GM23338 (cell line): ENCODE results near the gene MPRIP. TPM values are rescaled to one million over a fixed set of nuclear protein-coding genes. Genes with fewer than 3 reads are reported as not detected.

Source experiments
- ATAC-seq: fragments of 200-7000 bp; cut with Tn5 transposase; 3 replicates; pipeline ENCODE4 v1.9.1; 2020
- DNase-seq: peaks from one replicate; pipeline ENCODE4 v3.0.0-alpha.2; 2015; ENCODE audit warnings: low spot score
- H2AFZ ChIP-seq: fragments of 200-600 bp; sonication (generic); 2 replicates; pipeline ENCODE4 v1.8.0; 2016; ENCODE audit warnings: antibody characterized with exemption, mild to moderate bottlenecking, moderate library complexity
- H3F3A ChIP-seq: fragments of 200-600 bp; sonication (generic); replicated peaks from 2 replicates; pipeline ENCODE4 v1.8.0; 2017; ENCODE audit warnings: antibody characterized with exemption, mixed run types, low read depth
- H3K27ac ChIP-seq: fragments of 200-600 bp; sonication (generic); 2 replicates; pipeline ENCODE4 v1.6.1; 2016; ENCODE audit warnings: low read depth
- H3K27me3 ChIP-seq: fragments of 200-600 bp; sonication (generic); 2 replicates; pipeline ENCODE4 v1.8.0; 2016; ENCODE audit warnings: mild to moderate bottlenecking, mixed run types, moderate library complexity; ENCODE audit not compliant: insufficient read depth
- H3K36me3 ChIP-seq: fragments of 200-600 bp; sonication (generic); 2 replicates; pipeline ENCODE4 v1.8.0; 2016; ENCODE audit warnings: mild to moderate bottlenecking; ENCODE audit not compliant: insufficient read depth
- H3K4me1 ChIP-seq: fragments of 200-600 bp; sonication (generic); 2 replicates; pipeline ENCODE4 v1.8.0; 2016; ENCODE audit warnings: mild to moderate bottlenecking, moderate library complexity; ENCODE audit not compliant: insufficient read depth
- H3K4me2 ChIP-seq: fragments of 200-600 bp; sonication (generic); 2 replicates; pipeline ENCODE4 v1.7.1; 2017; ENCODE audit warnings: mixed run types
- H3K4me3 ChIP-seq: fragments of 200-600 bp; sonication (generic); 2 replicates; pipeline ENCODE4 v1.6.1; 2016; ENCODE audit warnings: mixed run types
- H3K79me2 ChIP-seq: fragments of 200-600 bp; sonication (generic); replicated peaks from 2 replicates; pipeline ENCODE4 v1.8.0; 2017; ENCODE audit warnings: mild to moderate bottlenecking; ENCODE audit not compliant: insufficient read depth
- H3K9me2 ChIP-seq: fragments of 200-600 bp; sonication (generic); 2 replicates; pipeline ENCODE4 v1.8.0; 2017; ENCODE audit not compliant: insufficient read depth
- H4K20me1 ChIP-seq: fragments of 200-600 bp; sonication (generic); replicated peaks from 2 replicates; pipeline ENCODE4 v1.8.0; 2017; ENCODE audit warnings: mild to moderate bottlenecking; ENCODE audit not compliant: insufficient read depth
- H3K27ac Mint-ChIP-seq: 2 replicates; pipeline ENCODE4 v1.8.0; 2020; ENCODE audit warnings: inconsistent platforms, mild to moderate bottlenecking, moderate library complexity, mixed read lengths
- H3K27me3 Mint-ChIP-seq: 3 replicates; pipeline ENCODE4 v1.8.0; 2022; ENCODE audit warnings: low read depth, mild to moderate bottlenecking, moderate library complexity, mixed read lengths, inconsistent platforms; ENCODE audit not compliant: insufficient read depth, poor library complexity
- H3K36me3 Mint-ChIP-seq: 3 replicates; pipeline ENCODE4 v1.8.0; 2021; ENCODE audit warnings: low read depth, mild to moderate bottlenecking, inconsistent platforms, moderate library complexity, mixed read lengths
- H3K4me1 Mint-ChIP-seq: 3 replicates; pipeline ENCODE4 v1.8.0; 2020; ENCODE audit warnings: mild to moderate bottlenecking, inconsistent platforms, mixed read lengths
- H3K4me3 Mint-ChIP-seq: 3 replicates; pipeline ENCODE4 v1.8.0; 2021; ENCODE audit warnings: moderate library complexity, mild to moderate bottlenecking, inconsistent platforms, mixed read lengths
- H3K9me3 Mint-ChIP-seq: 3 replicates; pipeline ENCODE4 v1.8.0; 2020; ENCODE audit warnings: moderate library complexity, mild to moderate bottlenecking, inconsistent platforms, mixed read lengths
- CREB1 ChIP-seq: fragments of 250-450 bp; sonication (Bioruptor Pico); IDR thresholded peaks from 2 replicates; pipeline ENCODE4 v1.5.0; 2020; ENCODE audit warnings: low read depth, mild to moderate bottlenecking, moderate library complexity
- CTCF ChIP-seq, 2 experiments: fragments of 200-600 bp in 1 of 2; sonication (generic) in 1 of 2; conservative IDR thresholded peaks; 2 replicates each; pipeline versions ENCODE4 v1.5.1 to v1.6.1; 2016 to 2017; ENCODE audit warnings: antibody characterized with exemption in 2 of 2, low read depth in 2 of 2, mild to moderate bottlenecking in 2 of 2, moderate library complexity in 1 of 2
- ETS1 ChIP-seq: IDR thresholded peaks from 2 replicates; pipeline ENCODE4 v1.6.1; 2016; ENCODE audit warnings: antibody characterized with exemption
- EZH2 ChIP-seq: fragments of 200-600 bp; sonication (generic); IDR thresholded peaks from one replicate; pipeline ENCODE4 v1.8.0; 2017; ENCODE audit warnings: antibody characterized with exemption, mild to moderate bottlenecking, low read depth; ENCODE audit not compliant: unreplicated experiment
- EZH2phosphoT487 ChIP-seq: fragments of 200-600 bp; sonication (generic); IDR thresholded peaks from one replicate; pipeline ENCODE4 v1.8.1; 2018; ENCODE audit warnings: antibody characterized with exemption; ENCODE audit not compliant: unreplicated experiment
- JUNB ChIP-seq: IDR thresholded peaks from one replicate; pipeline ENCODE4 v1.6.1; 2016; ENCODE audit warnings: antibody characterized with exemption; ENCODE audit not compliant: unreplicated experiment
- NANOG ChIP-seq: IDR thresholded peaks from 2 replicates; pipeline ENCODE4 v1.6.1; 2016; ENCODE audit warnings: antibody characterized with exemption, borderline replicate concordance
- POLR2AphosphoS5 ChIP-seq: IDR thresholded peaks from 2 replicates; pipeline ENCODE4 v1.6.1; 2016; ENCODE audit warnings: antibody characterized with exemption, low read depth
- REST ChIP-seq: IDR thresholded peaks from one replicate; pipeline ENCODE4 v1.6.1; 2018; ENCODE audit warnings: antibody characterized with exemption; ENCODE audit not compliant: unreplicated experiment
- STAT1 ChIP-seq: IDR thresholded peaks from one replicate; pipeline ENCODE4 v1.6.1; 2016; ENCODE audit warnings: antibody characterized with exemption; ENCODE audit not compliant: unreplicated experiment
- ZNF114 ChIP-seq: fragments of 250-450 bp; sonication (Bioruptor Pico); IDR thresholded peaks from 2 replicates; pipeline ENCODE4 v1.5.0; 2020; ENCODE audit warnings: mild to moderate bottlenecking, moderate library complexity
- ZNF331 ChIP-seq: fragments of 250-450 bp; sonication (Bioruptor Pico); IDR thresholded peaks from 2 replicates; pipeline ENCODE4 v1.5.0; 2020; ENCODE audit warnings: low read depth, mild to moderate bottlenecking, moderate library complexity
- ZNF462 ChIP-seq: fragments of 250-450 bp; sonication (Bioruptor Pico); IDR thresholded peaks from 2 replicates; pipeline ENCODE4 v1.5.0; 2020; ENCODE audit warnings: mild to moderate bottlenecking, moderate library complexity
- polyA plus RNA-seq: library from polyadenylated mRNA; unstranded; fragments of >200 nt; fragmentation: Nextera tagmentation; extraction: Ambion mirVana; gene quantifications from 2 replicates; pipeline ENCODE4 v1.2.1, GENCODE V29; 2016
- total RNA-seq: library from RNA; depleted of rRNA; stranded (reverse); fragments of >200 nt; shearing (Covaris generic); gene quantifications from 2 replicates; pipeline ENCODE4 v1.2.3, GENCODE V29; 2014

MPRIP gene
- total and polyA plus RNA-seq, 2 experiments from 2014 or later = 39.3 to 113 TPM

GRCh38 chr17:17186551-17187505 is 144.6 kb downstream of the MPRIP start:
- no peak for DNase-seq
- H3K9me3 Mint-ChIP-seq = no peaks in the 10 kb centered on the region

More at GRCh38 chr17:17186551-17187505, 144.6 kb downstream of the MPRIP start:
- Histone ChIP-seq H3K4me3 (no peak overlapping the region), H3K4me1 (no peaks in the 10 kb centered on the region), H4K20me1 (no peaks in the 10 kb centered on the region), H3K4me2 (no peak overlapping the region), H3K36me3 (no peaks in the 10 kb centered on the region), H3K9me2 (no peaks in the 10 kb centered on the region), H2AFZ (no peak overlapping the region), H3F3A (no peaks in the 10 kb centered on the region), H3K27me3 (no peaks in the 10 kb centered on the region), H3K27ac (no peak overlapping the region), H3K79me2 (no peaks in the 10 kb centered on the region)
- Mint-ChIP-seq H3K27me3 (peaks cover 5% of the 10 kb centered on the region), H3K36me3 (peaks cover 7% of the 10 kb centered on the region; the same call in 2 of the 3 replicates), H3K27ac (no peak overlapping the region), H3K4me1 (peaks cover 21% of the 10 kb centered on the region), H3K4me3 (no peak overlapping the region)
- ATAC-seq = no peak
- TF ChIP-seq EZH2phosphoT487 (no peak), POLR2AphosphoS5 (no peak), ZNF331 (CRISPR knock-in tag) (no peak), CREB1 (CRISPR knock-in tag) (no peak), ZNF114 (CRISPR knock-in tag) (no peak), REST (no peak), ETS1 (no peak), EZH2 (no peak), NANOG (no peak), CTCF (conservative IDR thresholded peaks at IDR 0.05; ENCODE audit: low read depth in 2 of 2) (no peak), JUNB (no peak), ZNF462 (CRISPR knock-in tag) (no peak), STAT1 (no peak)
